Activated CD8-positive, alpha-beta memory T cell treated with anti-CD3 and anti-CD28 coated beads, Interleukin-2, amount 50 U/mL, for 24 hours (primary cell): Measurements from ENCODE around the gene KCNK6.
A peak's percentile ranks its signal among the peaks of the same experiment; 100 is the strongest.

Experiments
- DNase-seq: peaks from one replicate; pipeline ENCODE4 v3.0.0-alpha.2; 2020; ENCODE audit errors: extremely low read depth

Gene KCNK6

GRCh38 chr19:38298821-38299680, 20.6 kb upstream of the KCNK6 start:
- no peak for DNase-seq

- no peak for DNase-seq
These were observed 15.9 kb upstream of the KCNK6 start, which contains the start of gene C19orf33 for GRCh38 chr19:38303517-38304351. C19orf33 (plus strand) TSS chr19:38304251; CDS start chr19:38304262, 11 bp downstream.

GRCh38 chr19:38304352-38304865, 15.2 kb upstream of the KCNK6 start:
- DNase-seq, result no peak

GRCh38 chr19:38304866-38305429, 14.7 kb upstream of the KCNK6 start:
- no peak for DNase-seq

GRCh38 chr19:38306236-38306635, 13.4 kb upstream of the KCNK6 start:
- no peak for DNase-seq

- DNase-seq, result no peak
These were observed 12.6 kb upstream of the KCNK6 start for GRCh38 chr19:38307076-38307475.

- no peak for DNase-seq
These were observed 12.0 kb upstream of the KCNK6 start for GRCh38 chr19:38307597-38307996.

- no peak for DNase-seq
These were observed 11.5 kb upstream of the KCNK6 start for GRCh38 chr19:38308006-38308766.

- DNase-seq, result no peak
These were observed 10.6 kb upstream of the KCNK6 start for GRCh38 chr19:38308926-38309614.

GRCh38 chr19:38309615-38310278, 9.9 kb upstream of the KCNK6 start:
- no peak for DNase-seq

- DNase-seq, result no peak
These were observed 9.4 kb upstream of the KCNK6 start for GRCh38 chr19:38310279-38310670.

- DNase-seq, result no peak
These were observed 8.7 kb upstream of the KCNK6 start for GRCh38 chr19:38310986-38311385.

GRCh38 chr19:38315657-38316476, 3.8 kb upstream of the KCNK6 start, which contains the start of gene YIF1B:
YIF1B (minus strand) TSS chr19:38315947; CDS start chr19:38315917, 30 bp downstream.
- peak; percentile 90 for DNase-seq

GRCh38 chr19:38316477-38317067, 3.1 kb upstream of the KCNK6 start:
- DNase-seq, result no peak

- DNase-seq, result no peak
These were observed 2.5 kb upstream of the KCNK6 start for GRCh38 chr19:38317104-38317612.

GRCh38 chr19:38318660-38319059, 985 bp upstream of the KCNK6 start:
- DNase-seq, result no peak

GRCh38 chr19:38320969-38321339, 1.3 kb downstream of the KCNK6 start:
- DNase-seq, result no peak

GRCh38 chr19:38321646-38322196, 2.1 kb downstream of the KCNK6 start:
- DNase-seq, result no peak
